Epithelial cell of prostate (primary cell): Measurements from ENCODE around the gene USP54.
A peak's percentile ranks its signal among the peaks of the same experiment; 100 is the strongest.
"Not testable (repeated sequence)": the region's sequence is repeated elsewhere in the genome, so short reads cannot be mapped to it uniquely, and the experiment has no call there.

Experiments used
- DNase-seq: peaks from one replicate; pipeline ENCODE4 v3.0.0-alpha.2; 2011; ENCODE audit warnings: low read depth, low spot score
- H3K27ac ChIP-seq: fragments of 450-650 bp; 2 replicates; pipeline ENCODE4 v1.5.1; 2017; ENCODE audit warnings: mild to moderate bottlenecking

Gene USP54

GRCh38 chr10:73589563-73590126 lies 1.5 kb downstream of the USP54 start:
- no peak for DNase-seq
- H3K27ac ChIP-seq: peak overlapping the region; percentile 92

- DNase-seq: no peak
- peak overlapping the region; percentile 92 for H3K27ac ChIP-seq
These were observed 2.5 kb downstream of the USP54 start for GRCh38 chr10:73588656-73589055.

- DNase-seq: no peak
- H3K27ac ChIP-seq: peak overlapping the region; percentile 72
These were observed 4.6 kb downstream of the USP54 start for GRCh38 chr10:73586583-73586984.

GRCh38 chr10:73585327-73585726 lies 5.8 kb downstream of the USP54 start:
- no peak for DNase-seq
- peak overlapping the region; percentile 72 for H3K27ac ChIP-seq

GRCh38 chr10:73584737-73585136 lies 6.4 kb downstream of the USP54 start:
- DNase-seq: no peak
- peak overlapping the region; percentile 72 for H3K27ac ChIP-seq

GRCh38 chr10:73581918-73582317 lies 9.2 kb downstream of the USP54 start:
- no peak overlapping the region for H3K27ac ChIP-seq
- no peak for DNase-seq

GRCh38 chr10:73578927-73579326 lies 12.2 kb downstream of the USP54 start:
- not testable (repeated sequence) for DNase-seq
- peak overlapping the region; percentile 56 for H3K27ac ChIP-seq

- peak; percentile 81 for DNase-seq
- H3K27ac ChIP-seq: peak overlapping the region; percentile 56
These were observed 13.4 kb downstream of the USP54 start for GRCh38 chr10:73577788-73578187.

GRCh38 chr10:73576890-73577591 lies 14.1 kb downstream of the USP54 start:
- peak overlapping the region; percentile 56 for H3K27ac ChIP-seq
- no peak for DNase-seq

- H3K27ac ChIP-seq: peak overlapping the region; percentile 56
- DNase-seq: no peak
These were observed 14.8 kb downstream of the USP54 start for GRCh38 chr10:73576178-73576889.

- not testable (repeated sequence) for H3K27ac ChIP-seq, DNase-seq
These were observed 24.1 kb downstream of the USP54 start for GRCh38 chr10:73567025-73567424.

GRCh38 chr10:73561192-73561591 lies 29.9 kb downstream of the USP54 start:
- H3K27ac ChIP-seq: no peak overlapping the region
- DNase-seq: no peak

GRCh38 chr10:73559590-73559989 lies 31.6 kb downstream of the USP54 start:
- no peak overlapping the region for H3K27ac ChIP-seq
- DNase-seq: no peak

GRCh38 chr10:73556855-73557254 lies 34.3 kb downstream of the USP54 start:
- no peak for DNase-seq

GRCh38 chr10:73554721-73555120 lies 36.4 kb downstream of the USP54 start:
- no peak for DNase-seq
- H3K27ac ChIP-seq: no peak overlapping the region

More at GRCh38 chr10:73556855-73557254, 34.3 kb downstream of the USP54 start:
- no peak overlapping the region for H3K27ac ChIP-seq

- DNase-seq: no peak
- peak overlapping the region; percentile 24 for H3K27ac ChIP-seq
These were observed 37.4 kb downstream of the USP54 start for GRCh38 chr10:73553761-73554160.

- no peak for DNase-seq
- peak overlapping the region; percentile 24 for H3K27ac ChIP-seq
These were observed 38.1 kb downstream of the USP54 start for GRCh38 chr10:73552819-73553715.

- no peak overlapping the region for H3K27ac ChIP-seq
- DNase-seq: no peak
These were observed 39.6 kb downstream of the USP54 start for GRCh38 chr10:73551515-73551914.

GRCh38 chr10:73545357-73545756 lies 45.8 kb downstream of the USP54 start:
- no peak for DNase-seq
- no peak overlapping the region for H3K27ac ChIP-seq

GRCh38 chr10:73537709-73538108 lies 53.4 kb downstream of the USP54 start:
- no peak overlapping the region for H3K27ac ChIP-seq
- DNase-seq: no peak
